Measurements from ENCODE around the gene ZNF423. TPM values are rescaled to one million over a fixed set of nuclear protein-coding genes. Genes with fewer than 3 reads are reported as not detected.

Gene ZNF423
- total and polyA plus RNA-seq, 9 of the 15 experiments (the other 6 are each of a cell fraction or from before 2014, with no cell fraction given), result not detected

DNA sequence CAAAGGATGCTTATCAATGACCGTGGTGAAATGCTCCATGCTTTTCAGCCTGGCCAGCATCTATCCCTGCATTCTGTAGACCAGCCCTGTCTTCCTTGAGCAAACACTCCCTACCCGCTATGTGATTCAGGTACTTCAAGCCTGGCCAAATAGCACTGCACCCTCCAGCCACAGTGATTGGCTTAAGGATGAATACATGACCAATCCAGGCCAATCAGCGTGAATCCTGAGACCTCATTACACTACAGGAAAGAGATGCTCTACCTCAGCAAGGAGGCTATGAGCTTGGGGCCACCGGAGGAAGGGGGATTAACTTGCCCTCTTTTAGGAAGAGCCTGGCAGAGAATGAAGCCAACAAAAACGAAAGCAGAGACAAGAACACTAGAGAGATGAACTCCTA is 162.5 kb downstream of the ZNF423 start:
- Histone ChIP-seq H3K9ac (ENCODE audit: insufficient read depth in 1 of 2, low read depth in 2 of 2, low read length in 2 of 2) (no peak overlapping the region), H3K9me1 (ENCODE audit: control insufficient read depth, insufficient read depth, low read length) (no peaks in the 10 kb centered on the region), H4K20me1 (replicated peaks; ENCODE audit: control insufficient read depth, insufficient read depth, low read length) (peaks cover 7% of the 10 kb centered on the region), H3K4me1 (replicated peaks in 1 of 2; ENCODE audit: control insufficient read depth in 2 of 2, insufficient read depth in 2 of 2, low read length in 2 of 2) (peaks cover 0 to 3% of the 10 kb centered on the region in 2 experiments; a peak in 2 of 5 replicates), H3K4me2 (ENCODE audit: insufficient read depth, low read length) (no peak overlapping the region), H3K27ac (ENCODE audit: extremely low read depth, low read depth, low read length) (no peak overlapping the region), H3K9me3 (replicated peaks; ENCODE audit: control insufficient read depth, insufficient read depth, low read depth, low read length) (no peaks in the 10 kb centered on the region), H3K36me3 (ENCODE audit: control insufficient read depth, insufficient read depth, low read length) (no peaks in the 10 kb centered on the region), H2AFZ (ENCODE audit: low read depth, low read length) (no peak overlapping the region), H3K4me3 (no peak overlapping the region), H3K27me3 (ENCODE audit: control insufficient read depth in 2 of 2, insufficient read depth in 2 of 2, low read length in 2 of 2) (peaks cover 23 to 57% of the 10 kb centered on the region in 2 experiments), H3K79me2 (ENCODE audit: control insufficient read depth, insufficient read depth, low read length) (no peaks in the 10 kb centered on the region)
- BruUV-seq (replicated peaks), result no TSS peak
- no peak for FAIRE-seq
- no peak for ATAC-seq
- in situ Hi-C loops (cut with MboI), result no loop called here
- WGBS (ENCODE audit: insufficient coverage, low coverage, missing lambda C conversion rate), result 0% methylated on average over 5 of the region's 5 CpGs
- DNase-seq (ENCODE audit: extremely low read depth in 1 of 4, low spot score in 3 of 4), result no peak
- intact Hi-C loops (cut with micrococcal nuclease), result no loop called here
- CTCF ChIA-PET (ENCODE audit: low intra/inter-chr PET ratio), result no interaction called here
- POLR2A ChIA-PET, result no interaction called here
- TF ChIP-seq NCOA2 (IDR thresholded peaks at IDR 0.05; ENCODE audit: partially characterized antibody in 2 of 2) (no peak), ZNF253 (CRISPR knock-in tag; conservative IDR thresholded peaks at IDR 0.05) (no peak), IRF2 (CRISPR knock-in tag; IDR thresholded peaks at IDR 0.05) (no peak), ATF1 (CRISPR knock-in tag; IDR thresholded peaks at IDR 0.05) (no peak), ATF1 (tag; IDR thresholded peaks at IDR 0.05) (no peak), NFIC (IDR thresholded peaks at IDR 0.05) (no peak), ATF2 (CRISPR knock-in tag; IDR thresholded peaks at IDR 0.05) (no peak), NFE2L1 (tag; IDR thresholded peaks at IDR 0.05; ENCODE audit: borderline replicate concordance, low read depth) (no peak), BMI1 (IDR thresholded peaks at IDR 0.05; ENCODE audit: low read length) (no peak), PTBP1 (IDR thresholded peaks at IDR 0.05; ENCODE audit: low read depth, low read length) (no peak)
- TF ChIP-seq, protein P1, sequence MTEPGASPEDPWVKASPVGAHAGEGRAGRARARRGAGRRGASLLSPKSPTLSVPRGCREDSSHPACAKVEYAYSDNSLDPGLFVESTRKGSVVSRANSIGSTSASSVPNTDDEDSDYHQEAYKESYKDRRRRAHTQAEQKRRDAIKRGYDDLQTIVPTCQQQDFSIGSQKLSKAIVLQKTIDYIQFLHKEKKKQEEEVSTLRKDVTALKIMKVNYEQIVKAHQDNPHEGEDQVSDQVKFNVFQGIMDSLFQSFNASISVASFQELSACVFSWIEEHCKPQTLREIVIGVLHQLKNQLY (CRISPR knock-in tag; conservative IDR thresholded peaks at IDR 0.05), result no peak
- TF ChIP-seq, protein P2, sequence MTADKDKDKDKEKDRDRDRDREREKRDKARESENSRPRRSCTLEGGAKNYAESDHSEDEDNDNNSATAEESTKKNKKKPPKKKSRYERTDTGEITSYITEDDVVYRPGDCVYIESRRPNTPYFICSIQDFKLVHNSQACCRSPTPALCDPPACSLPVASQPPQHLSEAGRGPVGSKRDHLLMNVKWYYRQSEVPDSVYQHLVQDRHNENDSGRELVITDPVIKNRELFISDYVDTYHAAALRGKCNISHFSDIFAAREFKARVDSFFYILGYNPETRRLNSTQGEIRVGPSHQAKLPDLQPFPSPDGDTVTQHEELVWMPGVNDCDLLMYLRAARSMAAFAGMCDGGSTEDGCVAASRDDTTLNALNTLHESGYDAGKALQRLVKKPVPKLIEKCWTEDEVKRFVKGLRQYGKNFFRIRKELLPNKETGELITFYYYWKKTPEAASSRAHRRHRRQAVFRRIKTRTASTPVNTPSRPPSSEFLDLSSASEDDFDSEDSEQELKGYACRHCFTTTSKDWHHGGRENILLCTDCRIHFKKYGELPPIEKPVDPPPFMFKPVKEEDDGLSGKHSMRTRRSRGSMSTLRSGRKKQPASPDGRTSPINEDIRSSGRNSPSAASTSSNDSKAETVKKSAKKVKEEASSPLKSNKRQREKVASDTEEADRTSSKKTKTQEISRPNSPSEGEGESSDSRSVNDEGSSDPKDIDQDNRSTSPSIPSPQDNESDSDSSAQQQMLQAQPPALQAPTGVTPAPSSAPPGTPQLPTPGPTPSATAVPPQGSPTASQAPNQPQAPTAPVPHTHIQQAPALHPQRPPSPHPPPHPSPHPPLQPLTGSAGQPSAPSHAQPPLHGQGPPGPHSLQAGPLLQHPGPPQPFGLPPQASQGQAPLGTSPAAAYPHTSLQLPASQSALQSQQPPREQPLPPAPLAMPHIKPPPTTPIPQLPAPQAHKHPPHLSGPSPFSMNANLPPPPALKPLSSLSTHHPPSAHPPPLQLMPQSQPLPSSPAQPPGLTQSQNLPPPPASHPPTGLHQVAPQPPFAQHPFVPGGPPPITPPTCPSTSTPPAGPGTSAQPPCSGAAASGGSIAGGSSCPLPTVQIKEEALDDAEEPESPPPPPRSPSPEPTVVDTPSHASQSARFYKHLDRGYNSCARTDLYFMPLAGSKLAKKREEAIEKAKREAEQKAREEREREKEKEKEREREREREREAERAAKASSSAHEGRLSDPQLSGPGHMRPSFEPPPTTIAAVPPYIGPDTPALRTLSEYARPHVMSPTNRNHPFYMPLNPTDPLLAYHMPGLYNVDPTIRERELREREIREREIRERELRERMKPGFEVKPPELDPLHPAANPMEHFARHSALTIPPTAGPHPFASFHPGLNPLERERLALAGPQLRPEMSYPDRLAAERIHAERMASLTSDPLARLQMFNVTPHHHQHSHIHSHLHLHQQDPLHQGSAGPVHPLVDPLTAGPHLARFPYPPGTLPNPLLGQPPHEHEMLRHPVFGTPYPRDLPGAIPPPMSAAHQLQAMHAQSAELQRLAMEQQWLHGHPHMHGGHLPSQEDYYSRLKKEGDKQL (CRISPR knock-in tag; IDR thresholded peaks at IDR 0.05; ENCODE audit: borderline replicate concordance), result no peak
